GM12878 (cell line): ENCODE results near the gene CHRM1. TPM values are rescaled to one million over a fixed set of nuclear protein-coding genes. Genes with fewer than 3 reads are reported as not detected.

Source experiments
- ATAC-seq: fragments of 200-7000 bp; cut with Tn5 transposase; 3 replicates; pipeline ENCODE4 v1.9.1; 2020; ENCODE audit warnings: mild to moderate bottlenecking, moderate library complexity
- BruUV-seq: library from RNA; stranded (reverse); fragments of 400-500 nt; replicated peaks from 2 replicates; lab custom pipeline; 2021; lab: Mats Ljungman, UMichigan
- CTCF ChIA-PET: fragments of 300-600 bp; sonication (Branson Sonifier 250); formaldehyde crosslinking; extraction: SDS; loops from one replicate; lab custom pipeline; 2021; ENCODE audit warnings: inconsistent platforms; lab: Yijun Ruan, JAX
- POLR2A ChIA-PET: fragments of 350-600 bp; formaldehyde crosslinking; extraction: SDS; loops from one replicate; lab custom pipeline; 2021; ENCODE audit warnings: inconsistent platforms; lab: Charles Lee
- RAD21 ChIA-PET: fragments of 300-600 bp; sonication (Branson Sonifier 250); formaldehyde crosslinking; loops from one replicate; lab custom pipeline; 2023; ENCODE audit warnings: antibody characterized with exemption; ENCODE audit not compliant: unreplicated experiment; lab: Charles Lee
- SMC1A ChIA-PET: fragments of 300-600 bp; sonication (Branson Sonifier 250); formaldehyde crosslinking; loops from one replicate; lab custom pipeline; 2023; ENCODE audit not compliant: unreplicated experiment, uncharacterized antibody; lab: Charles Lee
- DNase-seq: peaks from one replicate; pipeline ENCODE4 v3.0.0-alpha.2; 2011; ENCODE audit warnings: low read depth, low spot score
- FAIRE-seq: peaks from 3 replicates; lab custom pipeline; 2011; peaks lifted over from hg19 to GRCh38; lab: Jason Lieb, UNC
- H2AFZ ChIP-seq: 2 replicates; pipeline ENCODE4 v1.6.0; 2011; ENCODE audit warnings: low read depth, low read length, control low read depth; ENCODE audit not compliant: control insufficient read depth
- H3K27ac ChIP-seq: 2 replicates; pipeline ENCODE4 v1.5.1; 2011; ENCODE audit warnings: control low read depth; ENCODE audit not compliant: control insufficient read depth, insufficient read depth
- H3K27me3 ChIP-seq, 2 experiments: replicated peaks in 1 of 2; 2 replicates each; pipeline versions ENCODE4 v1.6.0 to v1.6.1; 2011; ENCODE audit warnings: low read length in 1 of 2; ENCODE audit not compliant: control insufficient read depth in 2 of 2, insufficient read depth in 2 of 2
- H3K36me3 ChIP-seq, 2 experiments: 2 replicates each; pipeline ENCODE4 v1.5.1; 2011; ENCODE audit warnings: low read length in 1 of 2; ENCODE audit not compliant: control insufficient read depth in 2 of 2, insufficient read depth in 2 of 2
- H3K4me1 ChIP-seq: 2 replicates; pipeline ENCODE4 v1.6.1; 2011; ENCODE audit warnings: mild to moderate bottlenecking, low read length, moderate library complexity, mixed read lengths; ENCODE audit not compliant: control insufficient read depth, insufficient read depth
- H3K4me2 ChIP-seq: 2 replicates; pipeline ENCODE4 v1.6.0; 2011; ENCODE audit warnings: control low read depth; ENCODE audit not compliant: control insufficient read depth, insufficient read depth
- H3K4me3 ChIP-seq: fragments of 200-600 bp; sonication (generic); 2 replicates; pipeline ENCODE4 v1.5.1; 2016
- H3K79me2 ChIP-seq: 2 replicates; pipeline ENCODE4 v1.6.0; 2011; ENCODE audit warnings: low read length; ENCODE audit not compliant: control insufficient read depth, insufficient read depth
- H3K9ac ChIP-seq: 2 replicates; pipeline ENCODE4 v1.8.0; 2011; ENCODE audit warnings: low read length, control low read depth, mixed read lengths; ENCODE audit not compliant: control insufficient read depth, insufficient read depth
- H3K9me3 ChIP-seq: replicated peaks from 3 replicates; pipeline ENCODE4 v1.5.1; 2011; ENCODE audit warnings: mild to moderate bottlenecking, low read length; ENCODE audit not compliant: control insufficient read depth, insufficient read depth
- H4K20me1 ChIP-seq: 2 replicates; pipeline ENCODE4 v1.6.0; 2011; ENCODE audit not compliant: control insufficient read depth, insufficient read depth
- BRCA1 ChIP-seq: IDR thresholded peaks from 2 replicates; pipeline ENCODE4 v1.6.1; 2011; ENCODE audit warnings: low read depth, low read length, improper control_type of control experiment
- CBX3 ChIP-seq: fragments of 200-600 bp; sonication (generic); IDR thresholded peaks from 2 replicates; pipeline ENCODE4 v1.6.1; 2016; ENCODE audit warnings: low read depth, borderline replicate concordance
- GATAD2B ChIP-seq: fragments of 450-650 bp; conservative IDR thresholded peaks from 2 replicates; pipeline ENCODE4 v1.6.1; 2017; ENCODE audit warnings: low read depth, mild to moderate bottlenecking, moderate library complexity
- IRF5 ChIP-seq: fragments of 450-650 bp; IDR thresholded peaks from 2 replicates; pipeline ENCODE4 v1.6.1; 2017; ENCODE audit warnings: borderline replicate concordance
- NFYA ChIP-seq: IDR thresholded peaks from 2 replicates; pipeline ENCODE4 v1.6.1; 2011; ENCODE audit warnings: low read depth, mild to moderate bottlenecking, low read length, improper control_type of control experiment, borderline replicate concordance
- NR2C2 ChIP-seq: IDR thresholded peaks from 2 replicates; pipeline ENCODE4 v1.6.1; 2011; ENCODE audit warnings: borderline replicate concordance, low read depth; ENCODE audit not compliant: control insufficient read depth, insufficient read length
- PBX3 ChIP-seq: IDR thresholded peaks from 2 replicates; pipeline ENCODE4 v1.6.1; 2011; ENCODE audit warnings: mild to moderate bottlenecking, low read depth, low read length, moderate library complexity; ENCODE audit not compliant: insufficient replicate concordance
- POLR2AphosphoS5 ChIP-seq: IDR thresholded peaks from 2 replicates; pipeline ENCODE4 v1.6.1; 2011; ENCODE audit warnings: mild to moderate bottlenecking, low read length, inconsistent platforms
- RCOR1 ChIP-seq: conservative IDR thresholded peaks from 2 replicates; pipeline ENCODE4 v1.6.1; 2012; ENCODE audit warnings: low read depth, low read length, improper control_type of control experiment
- RFX5 ChIP-seq: IDR thresholded peaks from 2 replicates; pipeline ENCODE4 v1.6.1; 2011; ENCODE audit warnings: low read depth, low read length, improper control_type of control experiment
- SRF ChIP-seq, 2 experiments: IDR thresholded peaks; 2 replicates each; pipeline ENCODE4 v1.6.1; 2011; ENCODE audit warnings: low read depth in 2 of 2, low read length in 2 of 2, mild to moderate bottlenecking in 1 of 2, moderate library complexity in 1 of 2
- TCF7 ChIP-seq: IDR thresholded peaks from 2 replicates; pipeline ENCODE4 v1.6.1; 2014; ENCODE audit warnings: antibody characterized with exemption, borderline replicate concordance
- WGBS: methylation state at CpG from one replicate; pipeline ENCODE4 v1.1.6; 2016; ENCODE audit warnings: low lambda C conversion rate; ENCODE audit not compliant: insufficient replicate concordance, insufficient coverage; ENCODE audit errors: missing lambda C conversion rate; 5-methylcytosine and 5-hydroxymethylcytosine counted together
- in situ Hi-C: fragments of 300-500 bp; cut with MboI; formaldehyde crosslinking; loops from 9 replicates; pipeline ENCODE4 v1.14.3; 2018; ENCODE audit warnings: mixed read lengths
- intact Hi-C: fragments of 100-400 bp; cut with micrococcal nuclease; formaldehyde crosslinking; loops from one replicate; pipeline ENCODE4 v1.14.2; 2022; ENCODE audit not compliant: unreplicated experiment
- polyA plus RNA-seq, 11 experiments: library from polyadenylated mRNA; depleted of rRNA in 4 of 11; unstranded in 6 of 11; stranded (reverse) in 5 of 11; fragments of >200 nt; fragmentation: Nextera tagmentation in 4 of 11; fragmentation: Illumina TruSeq in 1 of 11; extraction: Ambion mirVana in 4 of 11; extraction: Trizol in 1 of 11; gene quantifications; 1 replicate in 1 of 11; 2 replicates in 10 of 11; pipeline versions ENCODE4 v1.2.1 to v1.2.3, GENCODE V29; 2011 to 2016; ENCODE audit warnings: inconsistent platforms in 2 of 11, missing spikeins in 2 of 11, low read depth in 1 of 11
- total RNA-seq, 4 experiments: library from RNA; depleted of rRNA in 3 of 4; stranded (reverse); fragments of >200 nt in 3 of 4; fragmentation: Illumina TruSeq in 1 of 4; extraction: Trizol in 1 of 4; gene quantifications; 2 replicates each; pipeline versions ENCODE4 v1.2.1 to v1.2.3, GENCODE V29; 2013 to 2021
- TF ChIP-seq, protein P1 (sequence below): IDR thresholded peaks from 2 replicates; pipeline ENCODE4 v1.6.1; 2011; ENCODE audit warnings: borderline replicate concordance, low read depth, mild to moderate bottlenecking, moderate library complexity, low read length; ENCODE audit not compliant: insufficient read depth, poor library complexity, severe bottlenecking
- TF ChIP-seq, protein P2 (sequence below): fragments of 450-650 bp; IDR thresholded peaks from 2 replicates; pipeline ENCODE4 v1.6.1; 2017; ENCODE audit warnings: antibody characterized with exemption, mild to moderate bottlenecking, moderate library complexity

CHRM1 gene
- total and polyA plus RNA-seq, 10 of the 15 experiments (the other 5 are each of a cell fraction or from before 2014, with no cell fraction given) = not detected

DNA sequence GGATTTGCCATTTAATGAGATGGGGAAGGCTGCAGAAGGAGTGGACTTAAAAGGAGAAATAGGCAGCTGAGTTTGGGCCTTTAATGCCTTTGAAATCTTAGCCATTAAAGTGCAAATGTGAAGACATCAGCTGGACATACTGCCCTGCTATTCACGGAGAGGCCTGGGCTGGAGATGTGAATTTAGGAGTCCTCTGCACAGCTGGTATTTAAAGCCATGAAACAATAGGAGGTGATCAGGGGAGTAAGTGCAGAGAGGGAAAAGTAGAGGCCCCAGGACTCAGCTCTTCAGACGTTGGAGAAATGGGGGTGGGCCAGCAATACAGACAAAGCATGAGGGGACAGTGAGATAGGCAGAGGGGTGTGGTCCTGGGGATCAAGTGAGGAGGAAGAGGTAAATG lies 23.9 kb downstream of the CHRM1 start (continued):
- TF ChIP-seq RCOR1 = no peak
- TF ChIP-seq, protein P1, sequence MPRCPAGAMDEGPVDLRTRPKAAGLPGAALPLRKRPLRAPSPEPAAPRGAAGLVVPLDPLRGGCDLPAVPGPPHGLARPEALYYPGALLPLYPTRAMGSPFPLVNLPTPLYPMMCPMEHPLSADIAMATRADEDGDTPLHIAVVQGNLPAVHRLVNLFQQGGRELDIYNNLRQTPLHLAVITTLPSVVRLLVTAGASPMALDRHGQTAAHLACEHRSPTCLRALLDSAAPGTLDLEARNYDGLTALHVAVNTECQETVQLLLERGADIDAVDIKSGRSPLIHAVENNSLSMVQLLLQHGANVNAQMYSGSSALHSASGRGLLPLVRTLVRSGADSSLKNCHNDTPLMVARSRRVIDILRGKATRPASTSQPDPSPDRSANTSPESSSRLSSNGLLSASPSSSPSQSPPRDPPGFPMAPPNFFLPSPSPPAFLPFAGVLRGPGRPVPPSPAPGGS = no peak
- no peak for TF ChIP-seq NFYA

- RAD21 ChIA-PET = no interaction called here
- CTCF ChIA-PET = interaction anchor here (2.1 kb wide), 1 partner anchor 10 kb away, joined by 11 read pairs; no protein-coding TSS in a partner anchor
- DNase-seq = no peak
- TF ChIP-seq IRF5 (no peak), PBX3 (no peak), SRF (IDR thresholded peaks at IDR 0.05; ENCODE audit: low read depth in 2 of 2, low read length in 2 of 2) (no peak), RFX5 (no peak), BRCA1 (no peak), POLR2AphosphoS5 (no peak), GATAD2B (no peak), NR2C2 (no peak), TCF7 (no peak), CBX3 (no peak)
- TF ChIP-seq, protein P2, sequence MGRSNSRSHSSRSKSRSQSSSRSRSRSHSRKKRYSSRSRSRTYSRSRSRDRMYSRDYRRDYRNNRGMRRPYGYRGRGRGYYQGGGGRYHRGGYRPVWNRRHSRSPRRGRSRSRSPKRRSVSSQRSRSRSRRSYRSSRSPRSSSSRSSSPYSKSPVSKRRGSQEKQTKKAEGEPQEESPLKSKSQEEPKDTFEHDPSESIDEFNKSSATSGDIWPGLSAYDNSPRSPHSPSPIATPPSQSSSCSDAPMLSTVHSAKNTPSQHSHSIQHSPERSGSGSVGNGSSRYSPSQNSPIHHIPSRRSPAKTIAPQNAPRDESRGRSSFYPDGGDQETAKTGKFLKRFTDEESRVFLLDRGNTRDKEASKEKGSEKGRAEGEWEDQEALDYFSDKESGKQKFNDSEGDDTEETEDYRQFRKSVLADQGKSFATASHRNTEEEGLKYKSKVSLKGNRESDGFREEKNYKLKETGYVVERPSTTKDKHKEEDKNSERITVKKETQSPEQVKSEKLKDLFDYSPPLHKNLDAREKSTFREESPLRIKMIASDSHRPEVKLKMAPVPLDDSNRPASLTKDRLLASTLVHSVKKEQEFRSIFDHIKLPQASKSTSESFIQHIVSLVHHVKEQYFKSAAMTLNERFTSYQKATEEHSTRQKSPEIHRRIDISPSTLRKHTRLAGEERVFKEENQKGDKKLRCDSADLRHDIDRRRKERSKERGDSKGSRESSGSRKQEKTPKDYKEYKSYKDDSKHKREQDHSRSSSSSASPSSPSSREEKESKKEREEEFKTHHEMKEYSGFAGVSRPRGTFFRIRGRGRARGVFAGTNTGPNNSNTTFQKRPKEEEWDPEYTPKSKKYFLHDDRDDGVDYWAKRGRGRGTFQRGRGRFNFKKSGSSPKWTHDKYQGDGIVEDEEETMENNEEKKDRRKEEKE = no peak
Observed at GRCh38 chr11:62896049-62896448, 25.1 kb downstream of the CHRM1 start.

More at GRCh38 chr11:62896049-62896448, 25.1 kb downstream of the CHRM1 start:
- in situ Hi-C loops = no loop called here
- no peak overlapping the region for H2AFZ ChIP-seq
- SMC1A ChIA-PET = interaction anchor here (1.2 kb wide), 1 partner anchor 12 kb away, joined by 3 read pairs; no protein-coding TSS in a partner anchor
- ATAC-seq = no peak
- H3K27ac ChIP-seq = no peak overlapping the region
- H3K79me2 ChIP-seq = no peaks in the 10 kb centered on the region
- no TSS peak for BruUV-seq
- POLR2A ChIA-PET = no interaction called here
- H3K9me3 ChIP-seq = no peaks in the 10 kb centered on the region
- H3K4me2 ChIP-seq = no peak overlapping the region
- H3K4me1 ChIP-seq = no peaks in the 10 kb centered on the region
- H3K36me3 ChIP-seq = no peaks in the 10 kb centered on the region
- H3K27me3 ChIP-seq = no peaks in the 10 kb centered on the region
- FAIRE-seq = no peak
- H3K9ac ChIP-seq = no peak overlapping the region
- H3K4me3 ChIP-seq = no peak overlapping the region
- 49% methylated on average over 10 of the region's 10 CpGs for WGBS
- H4K20me1 ChIP-seq = no peaks in the 10 kb centered on the region
- intact Hi-C loops = no loop called here
